ENCODE results near the gene WFDC2.

DNA sequence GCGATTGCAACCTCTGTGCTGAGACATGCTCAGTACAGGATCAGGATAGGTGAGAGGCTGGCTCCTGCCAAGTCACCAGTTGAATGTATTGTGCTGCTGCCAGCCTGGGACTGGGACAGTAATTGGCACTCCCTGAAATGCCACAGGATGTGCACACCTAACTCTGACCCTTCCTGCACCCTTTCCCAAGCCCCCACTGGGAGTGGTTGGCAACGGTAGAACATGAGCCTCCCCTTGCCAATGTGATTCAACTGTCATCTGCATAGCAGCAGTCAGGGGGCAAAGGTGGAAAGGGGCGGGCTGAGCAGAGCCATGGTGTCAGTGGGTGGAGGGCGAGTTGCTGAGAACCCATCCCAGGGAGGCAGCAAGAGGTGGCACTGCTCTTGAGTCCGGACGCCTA is 30.5 kb downstream of the WFDC2 start:
- TF ChIP-seq, protein P1, sequence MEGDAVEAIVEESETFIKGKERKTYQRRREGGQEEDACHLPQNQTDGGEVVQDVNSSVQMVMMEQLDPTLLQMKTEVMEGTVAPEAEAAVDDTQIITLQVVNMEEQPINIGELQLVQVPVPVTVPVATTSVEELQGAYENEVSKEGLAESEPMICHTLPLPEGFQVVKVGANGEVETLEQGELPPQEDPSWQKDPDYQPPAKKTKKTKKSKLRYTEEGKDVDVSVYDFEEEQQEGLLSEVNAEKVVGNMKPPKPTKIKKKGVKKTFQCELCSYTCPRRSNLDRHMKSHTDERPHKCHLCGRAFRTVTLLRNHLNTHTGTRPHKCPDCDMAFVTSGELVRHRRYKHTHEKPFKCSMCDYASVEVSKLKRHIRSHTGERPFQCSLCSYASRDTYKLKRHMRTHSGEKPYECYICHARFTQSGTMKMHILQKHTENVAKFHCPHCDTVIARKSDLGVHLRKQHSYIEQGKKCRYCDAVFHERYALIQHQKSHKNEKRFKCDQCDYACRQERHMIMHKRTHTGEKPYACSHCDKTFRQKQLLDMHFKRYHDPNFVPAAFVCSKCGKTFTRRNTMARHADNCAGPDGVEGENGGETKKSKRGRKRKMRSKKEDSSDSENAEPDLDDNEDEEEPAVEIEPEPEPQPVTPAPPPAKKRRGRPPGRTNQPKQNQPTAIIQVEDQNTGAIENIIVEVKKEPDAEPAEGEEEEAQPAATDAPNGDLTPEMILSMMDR (IDR thresholded peaks at IDR 0.05 in 4 of 5, conservative IDR thresholded peaks at IDR 0.05 in 1 of 5), result no peak
- no peak for TF ChIP-seq POLR2A (IDR thresholded peaks at IDR 0.05)

All from gastrocnemius medialis (tissue), 4 donors.